ENCODE data around the gene TRAF3IP3.

Gene TRAF3IP3

DNA sequence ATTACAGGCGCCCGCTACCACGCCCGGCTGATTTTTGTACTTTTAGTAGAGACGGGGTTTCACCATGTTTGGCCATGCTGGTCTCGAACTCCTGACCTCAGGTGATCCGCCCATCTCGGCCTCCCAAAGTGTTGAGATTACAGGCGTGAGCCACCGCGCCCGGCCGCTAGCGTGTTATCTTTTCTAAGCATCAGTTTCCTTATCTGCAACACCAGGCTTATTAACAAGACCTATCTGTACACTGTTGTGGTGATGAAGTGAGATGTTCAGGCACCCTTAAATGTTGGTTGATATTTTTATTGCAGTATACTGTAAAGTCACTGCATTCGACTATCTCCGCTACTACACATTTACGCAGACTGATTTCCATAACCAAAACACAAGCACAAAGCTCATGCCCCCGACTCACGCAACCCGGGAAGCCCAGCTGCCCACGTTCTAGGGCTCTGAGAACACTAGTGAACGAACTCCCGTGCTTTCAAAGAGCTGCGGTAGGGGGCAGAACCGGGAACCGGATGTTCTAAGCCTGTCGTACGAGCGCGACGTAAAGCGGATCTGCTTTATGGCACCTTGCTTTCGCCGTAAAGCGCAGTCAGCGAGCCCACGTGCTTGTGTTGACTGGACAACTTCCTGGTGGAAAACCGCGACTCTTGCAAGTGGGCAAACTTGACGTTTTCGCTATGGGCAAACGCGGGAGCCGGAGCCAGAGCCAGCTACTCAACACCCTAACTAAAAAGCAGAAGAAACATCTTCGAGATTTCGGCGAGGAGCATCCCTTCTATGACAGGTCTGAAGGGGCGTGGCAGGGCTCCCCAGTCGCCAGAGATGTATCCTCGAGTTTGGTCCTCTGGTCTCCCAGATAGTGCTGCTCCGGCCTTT is 71.8 kb downstream of the TRAF3IP3 start, which contains the start of gene UTP25:
TSS of gene UTP25 (plus strand) at position 589 of the 879 bp plus-strand sequence. CDS start at position 681, 92 bp downstream.
- DNase-seq (ENCODE audit: low read depth) = peak; percentile 93

DNA sequence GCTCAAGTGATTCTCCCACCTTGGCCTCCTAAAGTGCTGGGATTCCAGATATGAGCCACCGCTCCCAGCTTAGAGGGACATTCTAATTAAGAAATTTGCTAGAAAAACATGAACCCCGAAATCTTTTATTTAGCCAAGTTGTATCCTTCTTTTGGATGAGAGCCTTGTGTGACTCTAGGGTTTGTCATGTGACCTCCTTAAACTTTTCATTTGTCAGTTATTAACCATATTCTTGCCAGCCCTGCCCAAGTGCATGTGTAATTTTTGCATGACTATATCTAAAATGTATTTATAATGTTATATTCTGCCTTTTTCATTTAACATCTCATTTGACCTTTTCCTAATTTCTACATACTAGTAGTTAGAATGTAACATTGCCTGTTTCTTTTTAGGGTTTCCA is 73.9 kb downstream of the TRAF3IP3 start:
- no peak for DNase-seq (ENCODE audit: low read depth)

DNA sequence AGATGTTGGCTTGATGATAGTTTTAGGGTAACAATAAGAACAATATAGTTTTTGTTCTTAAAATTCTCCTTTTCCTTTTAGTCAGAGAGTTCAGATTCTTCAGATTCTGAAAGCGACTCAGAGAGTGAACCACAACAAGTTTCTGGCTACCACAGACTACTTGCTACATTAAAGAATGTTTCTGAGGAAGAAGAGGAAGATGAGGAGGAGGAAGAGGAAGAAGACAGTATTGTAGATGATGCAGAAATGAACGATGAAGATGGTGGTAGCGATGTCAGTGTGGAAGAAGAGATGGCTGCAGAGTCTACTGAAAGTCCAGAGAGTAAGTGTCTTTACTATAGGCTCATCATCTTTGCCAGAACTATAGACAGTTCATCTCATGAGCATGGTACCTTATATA is 74.9 kb downstream of the TRAF3IP3 start:
- no peak for DNase-seq (ENCODE audit: low read depth)

DNA sequence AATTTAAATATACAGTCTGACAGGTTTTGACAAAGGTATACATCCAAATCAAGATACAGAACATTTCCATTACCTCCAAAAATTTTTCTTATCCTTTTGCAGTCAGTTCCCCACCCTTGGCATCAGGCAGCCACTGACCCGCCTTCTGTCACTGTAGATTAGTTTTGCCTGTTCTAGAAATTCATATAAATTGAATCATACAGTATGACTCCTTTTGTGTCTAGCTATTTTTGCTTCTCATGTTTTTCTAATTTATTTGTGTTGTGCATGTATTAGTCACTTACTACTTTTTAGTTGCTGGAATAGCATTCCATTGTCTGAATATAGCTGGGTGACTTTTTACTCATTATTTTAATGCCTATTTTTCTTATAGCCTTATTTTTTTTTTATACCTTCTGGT is 75.8 kb downstream of the TRAF3IP3 start:
- no peak for DNase-seq (ENCODE audit: low read depth)

Data from stromal cell of bone marrow (primary cell).